OCI-M2 (cell line): Measurements from ENCODE around the gene PRRT1B.
"Not testable (repeated sequence)": the region's sequence is repeated elsewhere in the genome, so short reads cannot be mapped to it uniquely, and the experiment has no call there.

Source experiments
- DNase-seq: peaks from one replicate; lab custom pipeline; 2025; ENCODE audit not compliant: unreplicated experiment; lab: John Stamatoyannopoulos, UW

Gene PRRT1B

GRCh38 chr9:131549186-131549585 lies 3.9 kb downstream of the PRRT1B start:
- not testable (repeated sequence) for DNase-seq

GRCh38 chr9:131550465-131550864 lies 5.1 kb downstream of the PRRT1B start:
- not testable (repeated sequence) for DNase-seq

GRCh38 chr9:131552030-131552429 lies 6.7 kb downstream of the PRRT1B start:
- DNase-seq, result no peak

GRCh38 chr9:131554087-131554842 lies 8.9 kb downstream of the PRRT1B start:
- DNase-seq, result no peak

- DNase-seq, result no peak
Measured at GRCh38 chr9:131554843-131555351, 9.6 kb downstream of the PRRT1B start.

- DNase-seq, result no peak
Measured at GRCh38 chr9:131555841-131556673, 10.7 kb downstream of the PRRT1B start.

GRCh38 chr9:131557855-131558548 lies 12.7 kb downstream of the PRRT1B start:
- no peak for DNase-seq

GRCh38 chr9:131559421-131560000 lies 14.2 kb downstream of the PRRT1B start:
- no peak for DNase-seq

GRCh38 chr9:131562032-131562959 lies 17.0 kb downstream of the PRRT1B start:
- DNase-seq, result no peak

- no peak for DNase-seq
Measured at GRCh38 chr9:131565369-131565768, 20.0 kb downstream of the PRRT1B start.

GRCh38 chr9:131566158-131566557 lies 20.8 kb downstream of the PRRT1B start:
- no peak for DNase-seq

GRCh38 chr9:131567910-131568309 lies 22.6 kb downstream of the PRRT1B start:
- no peak for DNase-seq

GRCh38 chr9:131574730-131575640 lies 29.7 kb downstream of the PRRT1B start:
- no peak for DNase-seq

GRCh38 chr9:131575946-131576853 lies 30.9 kb downstream of the PRRT1B start:
- DNase-seq, result no peak

- DNase-seq, result no peak
Measured at GRCh38 chr9:131577005-131578000, 32.0 kb downstream of the PRRT1B start.

GRCh38 chr9:131578021-131578420 lies 32.7 kb downstream of the PRRT1B start:
- no peak for DNase-seq
